LNCAP (cell line): ENCODE data around the gene TBXAS1.

Experiments
- TF ChIP-seq, protein P1 (sequence below): fragments of 450-650 bp; IDR thresholded peaks from 2 replicates; pipeline ENCODE4 v1.5.1; 2017; ENCODE audit warnings: mild to moderate bottlenecking

Gene TBXAS1

DNA sequence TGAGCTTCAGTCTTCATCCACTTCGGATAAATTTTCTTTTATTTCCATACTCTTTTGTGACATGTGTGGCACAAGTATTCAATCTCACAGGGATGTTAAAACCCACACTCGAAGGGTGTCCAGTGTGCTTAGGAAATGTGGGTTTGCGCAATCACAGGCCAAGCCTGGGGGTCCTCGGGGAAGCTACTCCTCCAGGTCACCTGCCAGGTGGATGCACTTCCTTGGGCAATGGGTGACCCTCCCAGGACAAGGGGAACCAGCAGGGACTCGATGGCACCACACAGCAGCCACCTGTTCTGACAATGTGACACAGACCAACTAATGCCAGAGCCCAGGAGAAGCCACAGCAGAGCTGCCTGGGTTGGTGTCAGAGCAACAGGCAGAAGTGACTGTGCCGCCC lies 194.7 kb downstream of the TBXAS1 start:
- TF ChIP-seq, protein P1, sequence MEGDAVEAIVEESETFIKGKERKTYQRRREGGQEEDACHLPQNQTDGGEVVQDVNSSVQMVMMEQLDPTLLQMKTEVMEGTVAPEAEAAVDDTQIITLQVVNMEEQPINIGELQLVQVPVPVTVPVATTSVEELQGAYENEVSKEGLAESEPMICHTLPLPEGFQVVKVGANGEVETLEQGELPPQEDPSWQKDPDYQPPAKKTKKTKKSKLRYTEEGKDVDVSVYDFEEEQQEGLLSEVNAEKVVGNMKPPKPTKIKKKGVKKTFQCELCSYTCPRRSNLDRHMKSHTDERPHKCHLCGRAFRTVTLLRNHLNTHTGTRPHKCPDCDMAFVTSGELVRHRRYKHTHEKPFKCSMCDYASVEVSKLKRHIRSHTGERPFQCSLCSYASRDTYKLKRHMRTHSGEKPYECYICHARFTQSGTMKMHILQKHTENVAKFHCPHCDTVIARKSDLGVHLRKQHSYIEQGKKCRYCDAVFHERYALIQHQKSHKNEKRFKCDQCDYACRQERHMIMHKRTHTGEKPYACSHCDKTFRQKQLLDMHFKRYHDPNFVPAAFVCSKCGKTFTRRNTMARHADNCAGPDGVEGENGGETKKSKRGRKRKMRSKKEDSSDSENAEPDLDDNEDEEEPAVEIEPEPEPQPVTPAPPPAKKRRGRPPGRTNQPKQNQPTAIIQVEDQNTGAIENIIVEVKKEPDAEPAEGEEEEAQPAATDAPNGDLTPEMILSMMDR = no peak

DNA sequence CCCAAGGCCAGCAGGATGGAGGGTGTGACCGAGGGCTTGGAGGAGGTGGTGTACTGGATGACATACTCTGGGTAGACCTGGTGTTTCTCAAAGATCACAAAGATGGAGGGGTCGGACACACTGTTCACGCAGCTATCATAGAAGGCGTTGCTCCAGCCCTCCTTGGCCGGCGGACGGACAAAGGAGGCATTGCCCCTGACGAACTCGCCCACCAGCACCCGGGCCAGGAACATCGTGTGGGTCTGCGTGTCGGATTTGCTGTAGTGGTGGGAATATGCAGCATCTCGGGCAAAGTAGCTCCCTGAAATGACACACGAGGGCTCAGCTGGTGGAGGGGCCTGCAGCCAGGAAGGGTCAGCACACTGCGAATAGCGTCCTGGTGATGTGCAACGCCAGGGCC lies 195.5 kb downstream of the TBXAS1 start:
- TF ChIP-seq, protein P1 = no peak

DNA sequence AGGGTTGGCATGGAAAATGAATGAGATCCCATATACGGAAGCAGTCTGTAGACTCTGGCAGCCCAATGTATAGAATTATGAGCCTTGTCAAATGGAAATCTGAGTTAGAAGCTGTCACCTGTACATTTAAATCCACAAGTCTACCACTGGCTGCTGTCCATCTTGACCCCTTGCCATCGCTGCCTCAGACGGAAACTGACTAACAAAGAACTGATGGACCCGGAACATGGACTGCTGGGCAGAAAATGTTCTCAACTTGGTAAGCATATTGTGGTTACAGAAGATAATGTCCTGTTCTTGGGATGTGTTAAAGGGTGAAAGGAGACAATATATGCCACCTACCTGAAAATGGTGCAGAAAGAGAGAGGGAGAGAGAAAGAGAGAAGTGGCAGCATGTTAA lies 196.2 kb downstream of the TBXAS1 start:
- TF ChIP-seq, protein P1 = no peak

DNA sequence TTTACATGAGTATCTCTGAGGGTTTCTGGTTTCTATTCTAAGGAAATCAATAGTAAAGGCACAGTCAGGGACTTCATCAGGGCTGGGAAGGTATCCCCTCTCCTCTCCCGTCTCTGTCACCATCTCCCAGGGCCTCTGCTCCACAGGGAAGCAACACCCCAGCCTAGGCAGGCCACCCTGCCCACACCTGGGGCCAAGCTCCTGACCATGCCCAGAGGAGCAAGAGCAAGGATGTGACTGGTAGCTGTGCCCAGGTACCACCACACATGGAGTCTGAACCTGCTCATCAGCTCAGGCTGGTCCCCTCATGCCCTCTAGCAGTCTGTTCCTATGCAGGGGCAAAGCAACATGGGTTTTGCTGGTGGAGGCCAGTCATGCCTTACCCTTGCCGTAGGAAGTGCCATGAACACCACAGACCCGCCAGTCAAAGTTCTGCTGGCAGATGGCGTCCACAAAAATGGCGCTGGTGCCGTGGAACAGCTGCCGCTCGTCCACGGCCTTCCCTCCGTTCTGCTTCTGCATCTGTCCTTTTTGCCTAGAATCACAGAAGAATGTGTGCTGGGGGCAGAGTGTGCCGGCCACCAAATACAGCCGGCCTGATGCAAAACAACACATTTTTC lies 196.9 kb downstream of the TBXAS1 start:
- TF ChIP-seq, protein P1 = no peak

DNA sequence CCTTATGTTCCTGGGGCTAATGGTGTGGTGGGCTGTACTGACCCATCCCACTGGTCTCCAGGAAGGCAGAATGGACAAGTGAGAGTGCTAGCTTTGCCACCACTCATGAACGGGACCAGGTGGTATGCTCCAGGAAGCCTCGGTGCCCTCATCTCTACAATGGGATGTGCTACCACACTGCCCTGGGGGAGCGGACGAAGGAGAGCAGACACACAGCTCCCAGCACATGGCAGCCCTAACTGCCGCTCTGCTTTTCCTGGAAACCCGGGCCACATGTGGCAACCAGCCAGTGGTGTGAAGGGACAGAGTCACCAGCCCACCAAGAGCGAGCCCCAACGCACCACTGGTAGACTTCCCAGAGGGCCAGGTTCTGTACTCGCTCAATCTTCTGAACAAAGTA lies 197.9 kb downstream of the TBXAS1 start:
- TF ChIP-seq, protein P1 = no peak

DNA sequence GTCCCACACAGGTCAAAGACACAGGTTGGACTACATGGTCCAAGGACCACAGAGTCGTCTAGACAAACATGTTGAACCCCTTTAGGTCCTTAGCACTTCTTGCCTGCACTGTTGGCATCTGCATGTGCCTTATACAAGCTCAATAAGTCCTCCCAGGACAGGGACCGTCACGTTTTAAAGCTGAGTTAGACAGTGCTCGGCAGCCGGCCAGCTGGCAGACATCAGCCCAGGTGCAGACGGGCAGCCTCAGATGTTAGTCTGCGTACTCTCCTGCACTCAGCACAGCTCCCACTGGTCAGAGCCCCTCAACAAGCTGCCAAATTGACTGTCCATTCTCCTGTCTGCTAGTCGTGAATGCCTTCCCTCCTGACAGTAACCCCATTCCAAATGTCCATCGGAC lies 198.8 kb downstream of the TBXAS1 start:
- TF ChIP-seq, protein P1 = no peak

DNA sequence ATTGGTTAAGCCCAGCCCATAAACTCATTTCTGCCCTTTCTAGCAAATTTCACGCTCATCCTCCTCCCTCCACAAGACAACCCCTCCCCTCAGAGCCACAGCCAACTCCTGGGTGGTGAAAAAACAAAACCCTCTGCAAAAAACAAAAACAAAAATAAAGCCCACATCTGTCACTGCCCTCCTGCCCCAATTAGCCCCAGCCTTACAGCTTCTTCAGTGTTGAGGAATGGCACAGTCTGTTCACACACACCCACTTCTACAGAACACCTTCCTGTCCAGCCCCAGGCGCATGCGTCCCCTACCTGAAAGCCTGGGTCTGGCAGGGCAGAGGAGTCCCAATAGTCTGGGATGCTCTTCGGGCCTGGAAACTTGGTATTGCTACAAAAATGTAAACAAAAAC lies 199.2 kb downstream of the TBXAS1 start:
- TF ChIP-seq, protein P1 = no peak

DNA sequence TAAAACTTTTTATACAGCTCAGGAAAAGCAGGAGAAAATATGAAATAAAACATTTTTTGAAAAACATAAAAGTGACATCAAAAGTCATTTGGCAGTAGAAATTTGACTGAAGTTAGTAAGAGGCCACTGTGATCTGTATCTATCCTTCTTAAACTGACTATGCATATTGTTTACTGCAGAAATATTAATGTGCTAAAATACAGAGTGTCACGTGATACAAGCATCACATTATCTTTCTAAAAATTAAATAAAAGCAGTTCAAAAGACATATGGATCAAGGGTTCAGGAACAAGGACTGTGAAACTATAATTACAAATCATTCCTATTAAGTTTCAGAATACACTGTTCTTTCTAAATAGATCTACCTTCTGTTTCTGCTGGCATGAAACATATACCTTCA lies 200.0 kb downstream of the TBXAS1 start:
- TF ChIP-seq, protein P1 = no peak
